ENCODE results near the gene RCAN1. TPM values are rescaled to one million over a fixed set of nuclear protein-coding genes. Genes with fewer than 3 reads are reported as not detected.

The RCAN1 gene
- total RNA-seq, 1 experiment from 2014 or later: 9.7 TPM

- TF ChIP-seq, protein P1, sequence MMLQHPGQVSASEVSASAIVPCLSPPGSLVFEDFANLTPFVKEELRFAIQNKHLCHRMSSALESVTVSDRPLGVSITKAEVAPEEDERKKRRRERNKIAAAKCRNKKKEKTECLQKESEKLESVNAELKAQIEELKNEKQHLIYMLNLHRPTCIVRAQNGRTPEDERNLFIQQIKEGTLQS (IDR thresholded peaks at IDR 0.05): no peak
- no peak for TF ChIP-seq CBX3 (IDR thresholded peaks at IDR 0.05; ENCODE audit: low read depth)
- no peak for TF ChIP-seq POLR2A (IDR thresholded peaks at IDR 0.05; ENCODE audit: borderline replicate concordance, extremely low read depth, insufficient read depth, insufficient read length)
- TF ChIP-seq FOSL1 (IDR thresholded peaks at IDR 0.05; ENCODE audit: low read depth): no peak
- TF ChIP-seq MAX (IDR thresholded peaks at IDR 0.05): no peak
- no peak for TF ChIP-seq JUND (IDR thresholded peaks at IDR 0.05)
- TF ChIP-seq ZFX (IDR thresholded peaks at IDR 0.05): no peak
- no peak for TF ChIP-seq TCF7L2 (IDR thresholded peaks at IDR 0.05; ENCODE audit: borderline replicate concordance, extremely low read depth, insufficient read depth, insufficient read length)
- TF ChIP-seq ZNF274 (IDR thresholded peaks at IDR 0.05; ENCODE audit: low read depth, low read length): no peak
Observed at GRCh38 chr21:34623516-34623915, 8.6 kb upstream of the RCAN1 start (continued).

GRCh38 chr21:34621434-34622350 lies 6.8 kb upstream of the RCAN1 start:
- ChIA-PET POLR2A (no interaction called here), CTCF (interaction anchor here (0.9 kb wide), 1 partner anchor 9 kb away, joined by 3 read pairs; no protein-coding TSS in a partner anchor), RAD21 (ENCODE audit: low non-redundant PET in 1 of 2, low total read pairs in 2 of 2, uncharacterized antibody in 2 of 2, unreplicated experiment in 2 of 2) (no interaction called here)
- no peaks in the 10 kb centered on the region for H3K4me1 ChIP-seq (ENCODE audit: control insufficient read depth in 1 of 2, insufficient read depth in 2 of 2, low read length in 2 of 2)
- no peaks in the 10 kb centered on the region for H3K9me3 ChIP-seq (ENCODE audit: control insufficient read depth in 1 of 2, insufficient read depth in 1 of 2, low read depth in 1 of 2, low read length in 2 of 2)
- no peak overlapping the region for H3K4me2 ChIP-seq (ENCODE audit: low read length)
- TF ChIP-seq TCF7L2 (IDR thresholded peaks at IDR 0.05; ENCODE audit: borderline replicate concordance, extremely low read depth, insufficient read depth, insufficient read length): no peak
- TF ChIP-seq RAD21 (IDR thresholded peaks at IDR 0.05; ENCODE audit: low read depth): no peak
- no peak for TF ChIP-seq POLR2A (IDR thresholded peaks at IDR 0.05; ENCODE audit: borderline replicate concordance, extremely low read depth, insufficient read depth, insufficient read length)
- H2AFZ ChIP-seq (ENCODE audit: low read depth, low read length, poor library complexity, severe bottlenecking): no peak overlapping the region
- no peak for ATAC-seq
- H3K9me2 ChIP-seq (ENCODE audit: insufficient read depth): no peaks in the 10 kb centered on the region
- no peak overlapping the region for H3K27ac ChIP-seq (ENCODE audit: low read depth, low read length)
- no peaks in the 10 kb centered on the region for H4K20me1 ChIP-seq (ENCODE audit: insufficient read depth)
- DNase-seq (ENCODE audit: low read depth, low spot score): no peak
- intact Hi-C loops (cut with micrococcal nuclease): no loop called here
- H3K4me3 ChIP-seq (replicated peaks in 1 of 2; ENCODE audit: low read depth in 1 of 2, low read length in 2 of 2): no peak overlapping the region
- H3K9ac ChIP-seq (ENCODE audit: low read length): no peak overlapping the region
- H3K36me3 ChIP-seq (ENCODE audit: control insufficient read depth in 1 of 2, insufficient read depth in 2 of 2, low read length in 2 of 2): no peaks in the 10 kb centered on the region
- H3K79me2 ChIP-seq (ENCODE audit: insufficient read depth, low read length): no peaks in the 10 kb centered on the region
- BruUV-seq (replicated peaks): no TSS peak
- H3K27me3 ChIP-seq (ENCODE audit: insufficient read depth, low read length): no peaks in the 10 kb centered on the region
